Ammon's horn (tissue), 1 donor: ENCODE measurements around the gene PRR23C.
"Not testable (repeated sequence)": the region's sequence is repeated elsewhere in the genome, so short reads cannot be mapped to it uniquely, and the experiment has no call there.

Experiments used
- DNase-seq: peaks from one replicate; pipeline ENCODE4 v3.0.0-alpha.2; 2016; ENCODE audit warnings: low spot score

Gene PRR23C

GRCh38 chr3:139044366-139045210 lies at the start of gene PRR23C:
TSS of gene PRR23C (minus strand) at chr3:139044892. CDS start at chr3:139044620, 272 bp downstream.
- DNase-seq: no peak

DNA sequence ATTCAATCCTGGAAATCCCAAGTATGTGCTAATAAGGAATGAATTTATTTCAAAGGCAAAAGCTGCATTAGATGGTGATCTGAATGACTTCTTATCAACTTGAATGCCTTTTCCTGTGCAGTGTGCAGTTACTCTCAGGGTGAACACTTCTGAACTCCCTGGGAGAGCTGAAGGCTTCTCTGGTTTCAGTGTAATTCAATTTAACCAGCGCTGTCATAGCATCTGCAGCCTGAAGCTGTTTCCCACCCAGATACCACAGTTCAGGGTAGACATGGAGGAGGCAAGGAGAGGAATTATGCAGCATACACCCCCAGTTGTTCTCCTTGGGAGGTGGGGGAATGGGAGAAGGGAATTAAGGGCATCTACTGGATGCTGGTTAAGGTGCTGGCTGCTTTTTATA lies 49.1 kb upstream of the PRR23C start:
- no peak for DNase-seq

GRCh38 chr3:139088462-139089324 lies 44.0 kb upstream of the PRR23C start:
- no peak for DNase-seq

GRCh38 chr3:139087621-139088020 lies 42.9 kb upstream of the PRR23C start:
- DNase-seq: no peak

DNA sequence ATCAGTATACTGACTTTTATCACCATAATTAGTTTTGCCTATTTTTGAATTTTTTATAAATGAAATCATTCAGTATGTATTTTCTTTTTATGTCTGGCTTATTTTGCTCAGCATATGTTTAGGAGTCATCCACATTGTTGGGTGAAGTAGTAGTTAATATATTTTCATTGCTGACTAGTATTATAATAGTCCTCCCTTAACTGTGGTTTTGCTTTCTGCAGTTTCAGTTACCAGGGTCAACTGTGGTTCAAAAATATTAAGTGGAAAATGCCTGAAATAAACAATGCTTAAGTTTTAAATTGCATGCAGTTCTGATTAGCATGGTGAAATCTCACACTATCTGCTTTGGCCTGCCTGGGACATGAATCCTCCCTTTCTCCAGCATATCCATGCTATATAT lies 39.5 kb upstream of the PRR23C start:
- no peak for DNase-seq

DNA sequence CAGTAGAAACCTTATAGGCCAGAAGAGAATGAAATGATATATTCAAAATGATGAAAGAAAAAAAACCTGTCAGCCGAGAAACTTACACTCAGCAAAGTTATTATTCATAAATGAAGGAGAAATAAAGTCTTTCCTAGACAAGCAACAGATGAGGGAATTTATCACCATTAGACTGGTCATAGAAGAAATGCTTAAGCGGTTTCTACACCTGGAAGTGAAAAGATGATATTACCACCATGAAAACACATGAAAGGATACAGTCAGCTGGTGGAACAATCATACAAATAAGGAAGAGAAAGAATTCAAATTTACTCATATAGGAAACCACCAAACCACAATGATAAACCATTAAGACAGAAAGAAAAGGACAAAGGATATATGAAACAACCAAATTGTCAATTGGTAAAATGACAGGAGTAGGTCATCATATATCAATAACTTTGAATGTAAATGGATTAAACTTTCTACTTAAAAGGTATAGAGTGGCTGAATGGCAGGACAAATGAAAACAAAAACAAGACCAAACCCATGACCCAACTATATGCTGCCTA lies 29.9 kb upstream of the PRR23C start:
- no peak for DNase-seq

DNA sequence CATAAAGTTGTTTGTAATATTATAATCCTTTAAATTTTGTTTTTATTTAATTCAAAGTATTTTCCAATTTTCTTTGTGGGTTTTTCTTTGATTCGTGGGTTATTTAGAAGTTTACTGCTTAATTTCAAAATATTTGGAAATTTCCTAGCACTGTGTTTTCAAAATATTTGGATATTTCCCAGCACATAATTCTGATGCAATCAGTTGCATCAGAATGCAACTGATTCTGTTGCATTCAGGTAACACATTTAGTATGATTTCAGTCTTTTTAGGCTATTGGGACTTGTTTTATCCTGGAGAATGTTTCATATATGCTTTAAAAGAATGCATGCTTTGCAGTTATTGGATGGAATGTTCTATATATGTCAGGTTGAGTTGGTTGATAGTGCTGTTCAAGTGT lies 18.2 kb upstream of the PRR23C start:
- DNase-seq: no peak

- DNase-seq: no peak
These were observed 8.3 kb upstream of the PRR23C start for GRCh38 chr3:139052802-139053600.

- DNase-seq: no peak
These were observed 932 bp downstream of the PRR23C start for GRCh38 chr3:139043554-139044365.

DNA sequence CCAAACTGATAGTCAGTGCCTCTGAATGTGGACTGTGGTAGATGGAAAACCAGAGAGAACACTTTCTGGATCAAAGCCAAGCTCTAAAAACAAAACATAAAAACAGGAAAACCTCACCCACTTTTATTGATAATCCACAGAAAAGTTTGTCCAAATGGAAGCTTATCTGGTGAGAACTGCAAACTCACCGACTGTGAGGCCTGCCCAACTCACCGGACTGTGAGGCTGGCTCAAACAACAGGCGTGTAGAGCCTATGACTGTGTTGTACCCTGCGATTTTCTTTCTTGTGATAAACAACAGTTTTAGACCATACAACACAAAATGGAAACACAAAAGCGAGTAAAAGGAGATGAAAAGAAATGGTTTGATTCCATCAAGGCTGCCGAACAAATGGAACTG lies 7.2 kb downstream of the PRR23C start:
- no peak for DNase-seq

DNA sequence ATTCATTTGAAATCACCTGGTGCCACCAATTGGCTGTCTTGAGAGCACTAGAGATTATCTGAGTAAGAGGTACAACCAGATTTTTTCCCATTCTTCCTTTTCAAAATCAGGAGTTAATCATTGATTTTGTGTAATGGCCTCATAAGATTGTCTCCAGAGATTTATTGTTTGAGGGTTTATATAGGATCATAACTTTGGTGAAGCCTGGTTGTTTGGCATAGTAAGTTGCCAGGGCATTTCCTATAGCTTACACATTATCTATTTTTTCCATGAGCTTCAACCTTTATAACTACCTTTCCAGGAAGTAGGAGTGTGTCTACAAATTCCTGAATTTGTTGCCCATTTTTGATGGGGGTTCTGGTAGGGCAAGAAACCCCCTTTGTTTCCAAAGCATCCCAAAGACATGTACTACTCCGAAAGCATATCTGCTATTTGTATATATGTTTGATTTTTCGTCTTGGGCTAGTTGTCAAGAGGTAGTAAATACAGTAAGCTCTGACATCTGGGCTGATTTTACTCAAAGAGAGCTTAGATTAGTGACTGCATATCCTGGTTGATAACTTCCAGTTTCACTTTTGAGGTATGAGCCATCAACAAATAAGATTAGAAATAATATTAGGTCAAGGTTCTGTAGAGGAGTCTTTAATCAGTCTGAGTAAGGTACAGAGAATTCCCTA lies 12.2 kb downstream of the PRR23C start:
- DNase-seq: no peak

GRCh38 chr3:139030576-139030975 lies 14.1 kb downstream of the PRR23C start:
- DNase-seq: not testable (repeated sequence)

DNA sequence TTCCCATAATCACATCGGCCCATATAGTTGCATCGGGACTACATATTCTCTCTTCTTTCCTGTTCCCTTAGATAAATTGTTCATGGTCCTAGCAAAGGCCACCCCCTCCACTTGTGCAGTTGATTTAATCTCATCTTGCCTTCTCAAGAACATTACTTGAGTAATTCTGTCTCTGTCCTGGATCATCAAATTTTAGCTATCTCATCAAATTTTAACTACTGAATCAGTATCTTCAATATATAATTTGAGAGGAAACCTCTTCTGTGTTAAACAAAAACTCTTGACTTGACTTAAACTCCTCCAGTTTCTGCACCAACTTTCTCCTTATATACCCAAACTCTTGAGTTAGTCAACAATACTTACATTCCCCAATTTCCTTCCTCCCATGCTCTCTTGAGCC lies 19.7 kb downstream of the PRR23C start:
- DNase-seq: no peak

GRCh38 chr3:139020868-139021234 lies 23.8 kb downstream of the PRR23C start, which contains the start of gene PRR23B:
TSS of gene PRR23B (minus strand) at chr3:139020926. CDS start at chr3:139020661, 265 bp downstream.
- no peak for DNase-seq

DNA sequence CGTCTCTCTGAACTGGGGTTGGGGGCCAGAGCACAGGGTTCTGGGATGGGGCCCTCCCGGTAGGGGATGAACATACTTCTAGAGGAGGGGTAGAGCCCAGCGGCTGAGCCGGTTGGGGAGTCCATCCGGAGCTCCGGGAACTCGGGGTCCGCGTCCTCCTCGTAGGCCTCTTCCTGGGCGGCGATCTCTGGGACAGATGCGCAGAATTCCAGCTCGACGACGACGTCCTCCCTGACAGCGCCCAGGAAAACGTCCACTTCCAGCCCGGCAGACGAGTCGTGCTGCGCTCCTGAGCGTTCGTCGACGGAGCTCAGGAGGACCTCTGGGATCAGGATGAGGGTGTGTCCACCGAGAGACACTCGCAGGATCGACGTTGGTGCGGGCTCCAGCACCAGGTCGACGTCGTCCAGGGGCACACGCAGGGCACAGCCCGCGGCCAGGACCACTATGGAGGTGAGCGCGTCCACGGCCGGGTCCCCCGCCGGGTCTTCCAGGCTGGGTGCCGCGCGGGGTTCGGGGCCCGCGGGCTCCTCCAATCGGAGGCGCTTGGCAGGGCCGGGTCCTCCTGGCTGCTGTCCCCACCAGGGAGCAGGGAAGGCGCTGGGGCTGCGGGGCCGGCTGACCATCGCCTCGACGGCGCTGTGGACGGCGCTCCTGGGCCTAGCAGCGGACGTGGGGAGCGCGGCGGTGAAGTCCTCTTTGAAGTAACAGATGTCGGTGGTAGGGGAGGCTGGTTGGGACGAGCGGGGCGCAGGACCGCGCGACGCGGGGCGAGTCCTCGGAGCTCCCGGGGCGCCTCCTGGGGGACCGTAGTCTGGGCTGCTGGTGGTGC lies 24.4 kb downstream of the PRR23C start:
- DNase-seq: no peak

DNA sequence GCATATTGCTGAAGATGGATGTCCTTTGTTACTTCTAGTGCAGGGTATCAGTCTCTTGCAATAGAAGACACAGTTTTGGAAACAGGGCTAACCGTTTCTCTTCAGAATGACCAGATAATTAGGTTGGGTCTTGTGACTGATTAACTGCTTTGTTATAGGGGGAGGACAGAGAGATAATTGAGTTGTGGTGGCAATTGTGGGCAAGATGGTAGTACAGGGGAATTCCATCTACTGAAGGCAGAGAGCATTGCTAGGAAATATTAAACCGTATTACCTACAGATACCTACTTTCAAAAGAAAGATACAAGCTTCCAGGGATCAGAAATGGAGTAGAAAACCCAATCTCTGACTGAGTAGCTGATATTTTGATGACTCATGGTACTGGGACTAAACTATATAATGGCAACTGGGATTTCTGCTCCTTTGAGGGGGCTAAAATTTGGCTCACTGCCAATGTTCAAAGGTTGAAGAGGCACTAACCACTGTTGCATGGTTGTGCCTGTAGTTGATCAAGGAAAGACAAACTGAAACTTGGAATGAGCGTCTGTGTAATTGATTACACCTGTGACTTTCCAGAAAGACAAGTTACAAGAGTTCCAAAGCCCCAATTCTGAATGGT lies 28.2 kb downstream of the PRR23C start:
- no peak for DNase-seq

GRCh38 chr3:139006051-139006716 lies 38.5 kb downstream of the PRR23C start, which contains the start of gene PRR23A:
TSS of gene PRR23A (minus strand) at chr3:139006268. CDS start at chr3:139006268, 0 bp downstream.
- no peak for DNase-seq

DNA sequence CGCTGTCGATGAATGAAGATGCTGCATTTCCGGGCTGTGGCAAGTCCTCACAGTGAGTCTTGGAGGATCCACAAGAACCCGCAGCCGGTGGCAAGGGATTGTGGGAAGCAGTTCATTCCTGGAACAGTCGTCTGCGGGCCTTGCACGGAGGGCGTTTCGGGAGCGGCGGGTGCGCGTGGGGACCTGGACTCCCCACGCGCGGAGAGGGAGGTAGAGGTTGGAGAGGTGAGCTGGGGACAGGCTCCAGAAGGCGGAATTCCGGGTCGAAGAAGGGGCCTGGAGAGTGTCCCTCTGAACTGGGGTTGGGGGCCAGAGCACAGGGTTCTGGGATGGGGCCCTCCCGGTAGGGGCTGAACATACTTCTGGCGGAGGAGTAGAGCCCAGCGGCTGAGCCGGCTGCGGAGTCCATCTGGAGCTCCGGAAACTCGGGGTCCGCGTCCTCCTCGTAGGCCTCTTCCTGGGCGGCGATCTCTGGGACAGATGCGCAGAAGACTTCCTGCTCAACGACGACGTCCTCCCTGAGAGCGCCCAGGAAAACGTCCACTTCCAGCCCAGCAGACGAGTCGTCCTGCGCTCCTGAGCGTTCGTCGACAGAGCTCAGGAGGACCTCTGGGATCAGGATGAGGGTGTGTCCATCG lies 39.2 kb downstream of the PRR23C start:
- no peak for DNase-seq
